KOPT-K1 (cell line): ENCODE measurements around the gene SCN4B.

Source experiments
- H3K27ac ChIP-seq: fragments of 200-600 bp; sonication (generic); 2 replicates; pipeline ENCODE4 v1.5.1; 2016; ENCODE audit warnings: antibody characterized with exemption, mild to moderate bottlenecking, low read depth, low read length; ENCODE audit not compliant: poor library complexity, severe bottlenecking
- H3K36me3 ChIP-seq: fragments of 200-600 bp; sonication (generic); 2 replicates; pipeline ENCODE4 v1.5.1; 2017; ENCODE audit warnings: antibody characterized with exemption, mild to moderate bottlenecking, low read length, moderate library complexity; ENCODE audit not compliant: insufficient read depth
- H3K9me3 ChIP-seq: fragments of 200-600 bp; sonication (generic); 2 replicates; pipeline ENCODE4 v1.5.1; 2017; ENCODE audit warnings: antibody characterized with exemption, low read length, mild to moderate bottlenecking; ENCODE audit not compliant: insufficient read depth, poor library complexity, severe bottlenecking

The SCN4B gene

GRCh38 chr11:118133816-118134215 is 18.8 kb downstream of the SCN4B start:
- Histone ChIP-seq H3K9me3 (no peaks in the 10 kb centered on the region), H3K27ac (no peak overlapping the region)

GRCh38 chr11:118132385-118133151 is 20.1 kb downstream of the SCN4B start:
- Histone ChIP-seq H3K9me3 (no peaks in the 10 kb centered on the region), H3K27ac (no peak overlapping the region), H3K36me3 (no peaks in the 10 kb centered on the region)

More at GRCh38 chr11:118133816-118134215, 18.8 kb downstream of the SCN4B start:
- no peaks in the 10 kb centered on the region for H3K36me3 ChIP-seq

- no peak overlapping the region for H3K27ac ChIP-seq
- no peaks in the 10 kb centered on the region for H3K36me3 ChIP-seq
- H3K9me3 ChIP-seq, result no peaks in the 10 kb centered on the region
Observed at GRCh38 chr11:118129471-118130172, 23.0 kb downstream of the SCN4B start.

GRCh38 chr11:118128721-118129470 is 23.7 kb downstream of the SCN4B start:
- Histone ChIP-seq H3K36me3 (no peaks in the 10 kb centered on the region), H3K9me3 (no peaks in the 10 kb centered on the region), H3K27ac (no peak overlapping the region)

- Histone ChIP-seq H3K9me3 (no peaks in the 10 kb centered on the region), H3K27ac (no peak overlapping the region), H3K36me3 (no peaks in the 10 kb centered on the region)
Observed at GRCh38 chr11:118128310-118128709, 24.3 kb downstream of the SCN4B start.

GRCh38 chr11:118126082-118126838 is 26.4 kb downstream of the SCN4B start:
- Histone ChIP-seq H3K36me3 (no peaks in the 10 kb centered on the region), H3K9me3 (no peaks in the 10 kb centered on the region), H3K27ac (no peak overlapping the region)

GRCh38 chr11:118124929-118125535 is 27.6 kb downstream of the SCN4B start:
- Histone ChIP-seq H3K36me3 (no peaks in the 10 kb centered on the region), H3K9me3 (peaks cover 6% of the 10 kb centered on the region), H3K27ac (no peak overlapping the region)

GRCh38 chr11:118120793-118121192 is 31.8 kb downstream of the SCN4B start:
- peaks cover 6% of the 10 kb centered on the region for H3K9me3 ChIP-seq
- H3K36me3 ChIP-seq, result no peaks in the 10 kb centered on the region
- no peak overlapping the region for H3K27ac ChIP-seq

GRCh38 chr11:118117790-118118601 is 34.6 kb downstream of the SCN4B start:
- no peak overlapping the region for H3K27ac ChIP-seq
- H3K9me3 ChIP-seq, result peaks cover 6% of the 10 kb centered on the region
- H3K36me3 ChIP-seq, result no peaks in the 10 kb centered on the region

- Histone ChIP-seq H3K27ac (no peak overlapping the region), H3K9me3 (no peaks in the 10 kb centered on the region), H3K36me3 (no peaks in the 10 kb centered on the region)
Observed at GRCh38 chr11:118115048-118115447, 37.6 kb downstream of the SCN4B start.

GRCh38 chr11:118114266-118114665 is 38.4 kb downstream of the SCN4B start:
- H3K27ac ChIP-seq, result no peak overlapping the region
- H3K36me3 ChIP-seq, result no peaks in the 10 kb centered on the region
- no peaks in the 10 kb centered on the region for H3K9me3 ChIP-seq

- Histone ChIP-seq H3K27ac (no peak overlapping the region), H3K36me3 (no peaks in the 10 kb centered on the region), H3K9me3 (no peaks in the 10 kb centered on the region)
Observed at GRCh38 chr11:118112711-118113430, 39.8 kb downstream of the SCN4B start.

GRCh38 chr11:118111744-118112035 is 40.9 kb downstream of the SCN4B start:
- no peaks in the 10 kb centered on the region for H3K36me3 ChIP-seq
- no peak overlapping the region for H3K27ac ChIP-seq
- no peaks in the 10 kb centered on the region for H3K9me3 ChIP-seq
